B cell (primary cell): ENCODE results near the gene ADGRF1. TPM values are rescaled to one million over a fixed set of nuclear protein-coding genes. Genes with fewer than 3 reads are reported as not detected.

Source experiments
- ATAC-seq: fragments of 200-7000 bp; cut with Tn5 transposase; one replicate; pipeline ENCODE4 v1.10.0; 2021; ENCODE audit warnings: low read depth, mild to moderate bottlenecking, moderate number of reproducible peaks, moderate library complexity
- CTCF ChIA-PET: fragments of 350-600 bp; sonication (Branson Sonifier 250); formaldehyde crosslinking; loops from one replicate; lab custom pipeline; 2021; ENCODE audit warnings: antibody characterized with exemption, inconsistent platforms; lab: Charles Lee
- POLR2A ChIA-PET: fragments of 350-600 bp; sonication (Branson Sonifier 250); formaldehyde crosslinking; loops from one replicate; lab custom pipeline; 2021; ENCODE audit warnings: antibody characterized with exemption; lab: Charles Lee
- DNase-seq: peaks from one replicate; pipeline ENCODE4 v3.0.0; 2013
- H2AFZ ChIP-seq: 2 replicates; pipeline ENCODE4 v1.6.1; 2012; ENCODE audit warnings: mild to moderate bottlenecking, low read depth, low read length; ENCODE audit not compliant: insufficient read depth, poor library complexity, severe bottlenecking
- H3K27ac ChIP-seq, 2 donors: 1 replicate in 1 of 2; 2 replicates in 1 of 2; pipeline ENCODE4 v1.5.1; 2012 to 2013; ENCODE audit warnings: low read length in 2 of 2, mild to moderate bottlenecking in 2 of 2, moderate library complexity in 1 of 2
- H3K27me3 ChIP-seq, 4 experiments: fragments of 200-600 bp in 1 of 4; sonication (generic) in 1 of 4; replicated peaks in 1 of 4; 1 replicate in 2 of 4; 2 replicates in 2 of 4; pipeline versions ENCODE4 v1.6.1 to v1.7.0; 2013 to 2016; ENCODE audit warnings: low read length in 3 of 4, mild to moderate bottlenecking in 2 of 4, mixed read lengths in 1 of 4, moderate library complexity in 1 of 4; ENCODE audit not compliant: insufficient read depth in 4 of 4, control insufficient read depth in 3 of 4; ENCODE audit errors: control extremely low read depth in 1 of 4
- H3K36me3 ChIP-seq, 2 experiments: replicated peaks in 1 of 2; 1 replicate in 1 of 2; 2 replicates in 1 of 2; pipeline versions ENCODE4 v1.6.1 to v1.7.1; 2013; ENCODE audit warnings: low read length in 1 of 2; ENCODE audit not compliant: insufficient read depth in 2 of 2, control insufficient read depth in 1 of 2; ENCODE audit errors: control extremely low read depth in 1 of 2, extremely low read depth in 1 of 2
- H3K4me1 ChIP-seq, 2 donors: fragments of 200-600 bp in 1 of 2; sonication (generic) in 1 of 2; 1 replicate in 1 of 2; 2 replicates in 1 of 2; pipeline versions ENCODE4 v1.5.1 to v1.6.1; 2013 to 2017; ENCODE audit warnings: low read length in 2 of 2; ENCODE audit not compliant: control insufficient read depth in 2 of 2, insufficient read depth in 2 of 2
- H3K4me2 ChIP-seq: replicated peaks from 2 replicates; pipeline ENCODE3; 2012; ENCODE audit warnings: mild to moderate bottlenecking, low read depth, low read length; ENCODE audit not compliant: poor library complexity, severe bottlenecking
- H3K4me3 ChIP-seq, 5 experiments: fragments of 200-600 bp in 1 of 5; sonication (generic) in 1 of 5; 1 replicate in 3 of 5; 2 replicates in 2 of 5; pipeline versions ENCODE4 v1.5.1 to v1.7.0; 2011 to 2016; ENCODE audit warnings: low read length in 4 of 5, mild to moderate bottlenecking in 4 of 5, low read depth in 2 of 5, control low read depth in 1 of 5, moderate library complexity in 1 of 5; ENCODE audit not compliant: insufficient read depth in 1 of 5; ENCODE audit errors: control extremely low read depth in 1 of 5, extremely low read depth in 1 of 5
- H3K79me2 ChIP-seq: fragments of 200-600 bp; sonication (generic); one replicate; pipeline ENCODE4 v1.6.0; 2016; ENCODE audit warnings: low read length; ENCODE audit not compliant: control insufficient read depth, insufficient read depth
- H3K9ac ChIP-seq: fragments of 200-600 bp; sonication (generic); 2 replicates; pipeline ENCODE4 v1.6.1; 2017; ENCODE audit warnings: mild to moderate bottlenecking, low read length, moderate library complexity
- H3K9me3 ChIP-seq, 3 donors: one replicate each; pipeline versions ENCODE4 v1.6.1 to v1.7.1; 2013; ENCODE audit warnings: low read length in 2 of 3; ENCODE audit not compliant: control insufficient read depth in 2 of 3, insufficient read depth in 1 of 3; ENCODE audit errors: control extremely low read depth in 1 of 3
- H4K20me1 ChIP-seq: 2 replicates; pipeline ENCODE4 v1.6.0; 2012; ENCODE audit warnings: mild to moderate bottlenecking, low read length; ENCODE audit not compliant: insufficient read depth, control insufficient read depth, poor library complexity, severe bottlenecking
- H3K27ac Mint-ChIP-seq: one replicate; pipeline ENCODE4 v1.8.0; 2021; ENCODE audit warnings: mixed read lengths
- H3K27me3 Mint-ChIP-seq: one replicate; pipeline ENCODE4 v1.8.0; 2021; ENCODE audit warnings: mixed read lengths
- H3K4me1 Mint-ChIP-seq: one replicate; pipeline ENCODE4 v1.8.0; 2021; ENCODE audit warnings: mixed read lengths
- H3K4me3 Mint-ChIP-seq: one replicate; pipeline ENCODE4 v1.8.0; 2021; ENCODE audit warnings: mixed read lengths
- H3K9me3 Mint-ChIP-seq: one replicate; pipeline ENCODE4 v1.8.0; 2022; ENCODE audit warnings: mixed read lengths; ENCODE audit not compliant: insufficient read depth
- EZH2 ChIP-seq: IDR thresholded peaks from 2 replicates; pipeline ENCODE4 v1.6.1; 2012; ENCODE audit warnings: borderline replicate concordance, low read depth, mild to moderate bottlenecking, moderate library complexity, low read length; ENCODE audit not compliant: insufficient read depth, poor library complexity, severe bottlenecking
- WGBS: methylation state at CpG from one replicate; pipeline ENCODE4 v1.1.5; 2013; ENCODE audit warnings: missing lambda C conversion rate; ENCODE audit not compliant: insufficient coverage; 5-methylcytosine and 5-hydroxymethylcytosine counted together
- intact Hi-C: fragments of 100-400 bp; cut with micrococcal nuclease; formaldehyde crosslinking; loops from one replicate; pipeline ENCODE4 v1.10.0; 2022
- polyA plus RNA-seq: library from polyadenylated mRNA; depleted of rRNA; stranded (reverse); fragments of >200 nt; gene quantifications from 2 replicates; pipeline ENCODE4 v1.2.3, GENCODE V29; 2012
- total RNA-seq, 2 donors: library from RNA; stranded (reverse); fragments of 120-200 nt in 1 of 2; gene quantifications; 1 replicate in 1 of 2; 2 replicates in 1 of 2; pipeline versions ENCODE4 v1.2.3 to v1.2.4, GENCODE V29; 2013 to 2022
- TF ChIP-seq, protein P1 (sequence below): fragments of 200-600 bp; IDR thresholded peaks from one replicate; pipeline ENCODE4 v1.8.0; 2022; ENCODE audit warnings: antibody characterized with exemption, mild to moderate bottlenecking

Gene ADGRF1
- total and polyA plus RNA-seq, 2 donors (not counting 1 experiment from before 2014, with no cell fraction given): not detected

- intact Hi-C loops: no loop called here
- no peaks in the 10 kb centered on the region for H3K9me3 ChIP-seq
- H3K27me3 ChIP-seq: no peaks in the 10 kb centered on the region
- no peaks in the 10 kb centered on the region for H3K9me3 Mint-ChIP-seq
- H3K79me2 ChIP-seq: no peaks in the 10 kb centered on the region
- POLR2A ChIA-PET: interaction anchor here (0.9 kb wide), 1 partner anchor 12 kb away, joined by 3 read pairs; no protein-coding TSS in a partner anchor
- CTCF ChIA-PET: interaction anchor here (1.7 kb wide), 1 partner anchor 14 kb away, joined by 5 read pairs; no protein-coding TSS in a partner anchor
- H3K4me2 ChIP-seq: no peak overlapping the region
- no peak overlapping the region for H3K27ac ChIP-seq
- ATAC-seq (no peak), DNase-seq (no peak)
- no peak overlapping the region for H3K9ac ChIP-seq
- no peaks in the 10 kb centered on the region for H3K36me3 ChIP-seq
- H2AFZ ChIP-seq: no peak overlapping the region
- H3K4me3 ChIP-seq: no peak overlapping the region
- no peak overlapping the region for H3K27ac Mint-ChIP-seq
- peaks cover 18% of the 10 kb centered on the region for H3K27me3 Mint-ChIP-seq
- WGBS: 41% methylated on average over 6 of the region's 9 CpGs
- H4K20me1 ChIP-seq: no peaks in the 10 kb centered on the region
- H3K4me1 ChIP-seq: no peaks in the 10 kb centered on the region
- H3K4me1 Mint-ChIP-seq: no peaks in the 10 kb centered on the region
- TF ChIP-seq, protein P1, sequence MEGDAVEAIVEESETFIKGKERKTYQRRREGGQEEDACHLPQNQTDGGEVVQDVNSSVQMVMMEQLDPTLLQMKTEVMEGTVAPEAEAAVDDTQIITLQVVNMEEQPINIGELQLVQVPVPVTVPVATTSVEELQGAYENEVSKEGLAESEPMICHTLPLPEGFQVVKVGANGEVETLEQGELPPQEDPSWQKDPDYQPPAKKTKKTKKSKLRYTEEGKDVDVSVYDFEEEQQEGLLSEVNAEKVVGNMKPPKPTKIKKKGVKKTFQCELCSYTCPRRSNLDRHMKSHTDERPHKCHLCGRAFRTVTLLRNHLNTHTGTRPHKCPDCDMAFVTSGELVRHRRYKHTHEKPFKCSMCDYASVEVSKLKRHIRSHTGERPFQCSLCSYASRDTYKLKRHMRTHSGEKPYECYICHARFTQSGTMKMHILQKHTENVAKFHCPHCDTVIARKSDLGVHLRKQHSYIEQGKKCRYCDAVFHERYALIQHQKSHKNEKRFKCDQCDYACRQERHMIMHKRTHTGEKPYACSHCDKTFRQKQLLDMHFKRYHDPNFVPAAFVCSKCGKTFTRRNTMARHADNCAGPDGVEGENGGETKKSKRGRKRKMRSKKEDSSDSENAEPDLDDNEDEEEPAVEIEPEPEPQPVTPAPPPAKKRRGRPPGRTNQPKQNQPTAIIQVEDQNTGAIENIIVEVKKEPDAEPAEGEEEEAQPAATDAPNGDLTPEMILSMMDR: no peak
- no peak for TF ChIP-seq EZH2
- H3K4me3 Mint-ChIP-seq: no peak overlapping the region
Measured at GRCh38 chr6:47076422-47077344, 34.6 kb upstream of the ADGRF1 start.
